SK-N-MC (cell line): ENCODE results near the gene SMC3.

Experiments
- EZH2 ChIP-seq: fragments of 200-600 bp; sonication (generic); IDR thresholded peaks from one replicate; pipeline ENCODE4 v1.6.1; 2017; ENCODE audit warnings: antibody characterized with exemption
- FOXP2 ChIP-seq: optimal IDR thresholded peaks from 2 replicates; pipeline ENCODE3; 2011; ENCODE audit warnings: mild to moderate bottlenecking, moderate library complexity; ENCODE audit not compliant: insufficient read depth; ENCODE audit errors: extremely low read length, control extremely low read depth
- POLR2AphosphoS5 ChIP-seq: IDR thresholded peaks from 2 replicates; pipeline ENCODE4 v1.6.1; 2012; ENCODE audit warnings: mild to moderate bottlenecking, low read depth, low read length, borderline replicate concordance

- TF ChIP-seq EZH2 (no peak), POLR2AphosphoS5 (no peak), FOXP2 (no peak)
Measured at GRCh38 chr10:110527731-110528171, 39.7 kb upstream of the SMC3 start.
